Activated T-cell treated with anti-CD3 and anti-CD28 coated beads, Interleukin-2, amount 50 U/mL, for 24 hours (primary cell): Measurements from ENCODE around the gene FAM3B.

ENCODE experiments used
- DNase-seq: peaks from one replicate; pipeline ENCODE4 v3.0.0-alpha.2; 2020
- H3K27ac Mint-ChIP-seq: 2 replicates; pipeline ENCODE4 v1.8.0; 2020; ENCODE audit warnings: mild to moderate bottlenecking, mixed read lengths
- H3K27me3 Mint-ChIP-seq: 2 replicates; pipeline ENCODE4 v1.8.0; 2020; ENCODE audit warnings: mixed read lengths
- H3K36me3 Mint-ChIP-seq: 2 replicates; pipeline ENCODE4 v1.8.0; 2020; ENCODE audit warnings: low read depth, mixed read lengths
- H3K4me1 Mint-ChIP-seq: 2 replicates; pipeline ENCODE4 v1.8.0; 2020; ENCODE audit warnings: low read depth, mixed read lengths
- H3K4me3 Mint-ChIP-seq: 2 replicates; pipeline ENCODE4 v1.8.0; 2020; ENCODE audit warnings: mild to moderate bottlenecking, moderate library complexity, mixed read lengths
- H3K9me3 Mint-ChIP-seq: 2 replicates; pipeline ENCODE4 v1.8.0; 2020; ENCODE audit warnings: mixed read lengths

FAM3B gene, protein sequence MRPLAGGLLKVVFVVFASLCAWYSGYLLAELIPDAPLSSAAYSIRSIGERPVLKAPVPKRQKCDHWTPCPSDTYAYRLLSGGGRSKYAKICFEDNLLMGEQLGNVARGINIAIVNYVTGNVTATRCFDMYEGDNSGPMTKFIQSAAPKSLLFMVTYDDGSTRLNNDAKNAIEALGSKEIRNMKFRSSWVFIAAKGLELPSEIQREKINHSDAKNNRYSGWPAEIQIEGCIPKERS

GRCh38 chr21:41316200-41317062, at the start of gene FAM3B:
FAM3B (plus strand) TSS chr21:41316801; CDS start chr21:41316880, 79 bp downstream.
- H3K4me3 Mint-ChIP-seq = no peak within 1 kb of the TSS
- no peak within 1 kb of the TSS for H3K27ac Mint-ChIP-seq
- H3K27me3 Mint-ChIP-seq = peaks cover 59% of the 10 kb centered on the region
- H3K9me3 Mint-ChIP-seq = no peaks in the 10 kb centered on the region
- peaks cover 10% of the 10 kb centered on the region for H3K4me1 Mint-ChIP-seq
- no peak for DNase-seq
- H3K36me3 Mint-ChIP-seq = no peaks in the 10 kb centered on the region

DNA sequence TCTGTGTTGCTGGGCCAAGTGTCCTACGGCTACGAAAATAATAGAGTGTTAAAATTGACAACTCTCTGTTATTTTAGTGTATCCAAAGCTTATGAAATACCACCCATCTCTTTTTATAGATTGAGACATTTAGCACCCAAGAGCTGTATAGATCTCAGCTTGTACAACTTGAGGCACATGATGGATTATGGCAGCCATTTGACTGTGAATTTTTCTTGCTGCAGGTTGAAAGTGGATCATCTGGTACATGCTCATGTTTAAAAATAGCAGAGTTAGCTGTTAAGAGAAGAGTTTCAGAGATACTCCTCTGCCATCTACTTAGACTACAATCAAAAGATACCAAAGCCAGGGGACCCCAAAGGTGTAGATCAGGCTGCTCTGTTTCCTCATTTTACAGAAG, 49.3 kb upstream of the FAM3B start:
- no peaks in the 10 kb centered on the region for H3K36me3 Mint-ChIP-seq
- H3K4me3 Mint-ChIP-seq = no peak overlapping the region
- peaks cover 28% of the 10 kb centered on the region for H3K27me3 Mint-ChIP-seq

DNA sequence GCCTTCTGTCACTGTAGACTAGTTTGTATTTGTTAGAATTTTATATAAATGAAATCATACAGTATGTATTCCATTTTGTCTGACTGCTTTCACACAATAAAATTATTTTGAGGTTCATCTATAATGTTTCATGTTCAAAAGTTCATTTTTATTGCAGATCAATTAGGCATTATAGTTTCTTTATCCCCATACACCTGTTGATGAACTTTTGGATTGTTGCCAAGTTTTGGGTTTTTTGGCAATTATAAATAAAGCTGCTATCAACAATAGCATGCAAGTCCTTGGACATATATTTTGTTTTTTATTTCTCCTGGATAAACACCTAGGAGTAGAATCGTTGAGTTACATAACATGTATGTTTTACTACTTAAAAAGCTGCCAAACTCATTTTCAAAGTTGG, 47.1 kb upstream of the FAM3B start:
- Mint-ChIP-seq H3K27ac (no peak overlapping the region), H3K36me3 (no peaks in the 10 kb centered on the region), H3K4me3 (no peak overlapping the region), H3K4me1 (no peaks in the 10 kb centered on the region), H3K27me3 (peaks cover 25% of the 10 kb centered on the region), H3K9me3 (peaks cover 20% of the 10 kb centered on the region)
- DNase-seq = no peak

More for the DNA sequence above, 49.3 kb upstream of the FAM3B start:
- no peak overlapping the region for H3K27ac Mint-ChIP-seq
- DNase-seq = no peak
- H3K9me3 Mint-ChIP-seq = peaks cover 17% of the 10 kb centered on the region
- no peaks in the 10 kb centered on the region for H3K4me1 Mint-ChIP-seq

DNA sequence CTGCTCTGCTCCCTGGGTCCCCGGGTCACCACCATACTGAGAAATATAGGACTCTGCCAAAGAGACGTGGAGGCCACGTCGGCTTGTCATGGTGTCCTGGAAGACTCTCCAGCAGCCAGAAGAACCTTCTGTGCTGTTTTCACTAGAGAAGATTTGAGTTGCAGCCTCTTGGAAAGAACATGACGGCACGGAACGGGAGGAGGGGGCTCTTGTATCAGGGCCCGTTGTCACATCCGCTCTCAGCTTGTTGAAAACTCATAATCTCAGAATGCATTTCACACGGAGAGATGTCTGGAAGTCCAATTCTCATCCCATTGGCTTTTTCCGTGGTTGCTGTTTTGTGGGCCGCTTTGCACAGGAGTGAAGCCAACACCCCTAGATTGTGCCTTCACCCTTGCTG, 39.4 kb upstream of the FAM3B start:
- H3K9me3 Mint-ChIP-seq = peaks cover 8% of the 10 kb centered on the region
- no peak for DNase-seq
- no peaks in the 10 kb centered on the region for H3K36me3 Mint-ChIP-seq
- H3K27me3 Mint-ChIP-seq = peaks cover 48% of the 10 kb centered on the region
- no peak overlapping the region for H3K4me3 Mint-ChIP-seq
- no peak overlapping the region for H3K27ac Mint-ChIP-seq
- H3K4me1 Mint-ChIP-seq = no peaks in the 10 kb centered on the region

- Mint-ChIP-seq H3K27me3 (peaks cover 54% of the 10 kb centered on the region), H3K36me3 (no peaks in the 10 kb centered on the region), H3K9me3 (peaks cover 2% of the 10 kb centered on the region), H3K4me1 (no peaks in the 10 kb centered on the region), H3K4me3 (no peak overlapping the region), H3K27ac (no peak overlapping the region)
- no peak for DNase-seq
These were observed 38.8 kb upstream of the FAM3B start for GRCh38 chr21:41277846-41278245.

DNA sequence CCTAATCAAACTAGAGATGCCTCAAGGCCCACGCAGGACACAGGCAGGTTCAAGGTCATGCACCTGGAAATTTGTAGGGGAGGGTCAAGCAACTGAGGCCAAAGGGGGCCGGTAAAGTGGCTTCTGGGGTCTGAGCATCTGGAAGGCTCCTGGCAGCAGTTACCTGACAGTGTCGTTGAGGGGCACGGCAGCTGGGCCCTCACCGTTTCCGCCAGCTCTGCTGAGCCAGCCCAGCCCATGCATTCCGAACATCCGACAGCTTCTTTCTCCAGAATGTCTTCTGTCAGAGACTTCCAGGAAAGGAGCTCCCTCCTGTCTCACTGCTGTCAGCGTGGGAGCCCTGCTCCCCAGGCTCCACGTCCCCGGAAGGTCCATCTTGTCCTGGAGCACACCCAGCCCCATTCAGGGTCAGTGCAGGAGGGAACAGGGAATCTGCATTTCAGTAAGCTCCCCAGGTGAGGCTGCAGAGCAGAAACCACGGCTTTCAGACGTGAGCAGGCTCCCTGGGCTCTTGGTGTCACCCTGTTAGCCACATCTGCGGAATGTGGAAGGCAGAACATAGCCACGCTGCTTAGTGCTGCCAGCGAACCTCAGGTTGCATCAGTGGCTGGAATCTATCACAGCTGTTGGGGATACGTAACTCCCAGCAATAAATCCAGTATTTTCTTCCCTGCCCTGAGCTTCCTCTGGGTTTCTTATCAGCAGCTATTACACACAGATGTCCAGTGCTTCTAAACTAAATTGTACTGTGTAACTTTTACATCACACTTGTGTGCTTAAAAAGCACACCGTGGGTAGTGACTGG, 36.3 kb upstream of the FAM3B start:
- Mint-ChIP-seq H3K9me3 (no peaks in the 10 kb centered on the region), H3K27ac (no peak overlapping the region), H3K27me3 (peaks cover 47% of the 10 kb centered on the region), H3K4me3 (no peak overlapping the region), H3K36me3 (no peaks in the 10 kb centered on the region), H3K4me1 (no peaks in the 10 kb centered on the region)
- DNase-seq = no peak

DNA sequence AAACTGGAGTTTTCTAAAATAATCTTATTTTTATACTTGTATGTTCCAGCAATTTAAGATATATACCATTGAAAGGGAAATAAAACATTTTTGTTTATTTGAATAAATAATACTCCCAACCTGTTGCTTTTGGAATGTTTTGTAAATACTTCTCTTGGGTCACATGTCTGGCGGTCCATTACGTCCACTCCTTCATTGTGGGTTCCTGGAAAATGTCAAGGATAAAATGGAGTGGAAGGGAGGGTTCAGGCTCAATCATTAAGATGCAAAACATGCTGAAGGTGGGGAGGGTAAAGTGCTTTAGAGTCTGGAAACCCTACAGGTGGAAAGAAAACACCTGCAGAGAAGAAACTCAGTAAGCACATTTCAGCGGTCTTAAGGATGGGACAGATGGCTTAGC, 34.2 kb upstream of the FAM3B start:
- no peaks in the 10 kb centered on the region for H3K4me1 Mint-ChIP-seq
- no peak overlapping the region for H3K4me3 Mint-ChIP-seq
- no peaks in the 10 kb centered on the region for H3K36me3 Mint-ChIP-seq
- no peak for DNase-seq
- H3K9me3 Mint-ChIP-seq = no peaks in the 10 kb centered on the region
- H3K27me3 Mint-ChIP-seq = peaks cover 32% of the 10 kb centered on the region
- no peak overlapping the region for H3K27ac Mint-ChIP-seq

DNA sequence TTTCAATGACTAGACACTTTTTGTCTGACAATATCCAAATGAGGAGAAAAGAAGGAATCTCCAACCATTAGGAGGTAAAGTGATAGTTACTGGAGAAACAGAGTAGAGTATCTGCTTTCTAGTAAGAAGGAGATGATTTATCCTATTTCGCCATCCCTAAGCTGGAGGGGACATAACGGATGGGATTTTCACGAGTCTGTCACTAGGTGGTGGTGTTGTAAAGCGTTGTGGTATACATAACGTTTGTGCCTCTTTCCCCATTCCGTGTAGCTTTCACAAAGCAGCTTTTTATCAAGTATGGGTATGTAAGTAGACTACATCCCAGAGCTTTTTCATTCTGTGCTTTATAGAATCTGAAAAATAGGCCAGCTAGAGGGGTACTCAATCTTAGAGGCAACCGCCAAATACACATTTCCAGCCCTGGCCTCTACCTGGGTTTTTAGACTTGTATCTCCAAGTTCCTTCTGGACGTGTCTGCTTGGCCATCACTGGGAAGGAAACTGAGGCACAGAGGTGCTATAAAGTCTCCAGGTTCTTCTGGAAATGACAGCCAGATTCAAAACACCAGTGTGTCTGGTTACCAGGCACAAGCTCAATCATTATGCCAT, 33.3 kb upstream of the FAM3B start:
- no peak for DNase-seq
- Mint-ChIP-seq H3K27ac (no peak overlapping the region), H3K4me1 (no peaks in the 10 kb centered on the region), H3K27me3 (peaks cover 28% of the 10 kb centered on the region), H3K9me3 (no peaks in the 10 kb centered on the region), H3K36me3 (no peaks in the 10 kb centered on the region), H3K4me3 (no peak overlapping the region)

GRCh38 chr21:41289431-41289830, 27.2 kb upstream of the FAM3B start:
- Mint-ChIP-seq H3K27ac (no peak overlapping the region), H3K9me3 (no peaks in the 10 kb centered on the region), H3K36me3 (no peaks in the 10 kb centered on the region), H3K27me3 (peaks cover 19% of the 10 kb centered on the region), H3K4me1 (peaks cover 7% of the 10 kb centered on the region), H3K4me3 (no peak overlapping the region)
- DNase-seq = no peak

GRCh38 chr21:41290106-41290799, 26.3 kb upstream of the FAM3B start:
- no peaks in the 10 kb centered on the region for H3K36me3 Mint-ChIP-seq
- DNase-seq = no peak
- H3K9me3 Mint-ChIP-seq = no peaks in the 10 kb centered on the region
- peaks cover 7% of the 10 kb centered on the region for H3K4me1 Mint-ChIP-seq
- no peak overlapping the region for H3K27ac Mint-ChIP-seq
- peaks cover 25% of the 10 kb centered on the region for H3K27me3 Mint-ChIP-seq
- H3K4me3 Mint-ChIP-seq = no peak overlapping the region

DNA sequence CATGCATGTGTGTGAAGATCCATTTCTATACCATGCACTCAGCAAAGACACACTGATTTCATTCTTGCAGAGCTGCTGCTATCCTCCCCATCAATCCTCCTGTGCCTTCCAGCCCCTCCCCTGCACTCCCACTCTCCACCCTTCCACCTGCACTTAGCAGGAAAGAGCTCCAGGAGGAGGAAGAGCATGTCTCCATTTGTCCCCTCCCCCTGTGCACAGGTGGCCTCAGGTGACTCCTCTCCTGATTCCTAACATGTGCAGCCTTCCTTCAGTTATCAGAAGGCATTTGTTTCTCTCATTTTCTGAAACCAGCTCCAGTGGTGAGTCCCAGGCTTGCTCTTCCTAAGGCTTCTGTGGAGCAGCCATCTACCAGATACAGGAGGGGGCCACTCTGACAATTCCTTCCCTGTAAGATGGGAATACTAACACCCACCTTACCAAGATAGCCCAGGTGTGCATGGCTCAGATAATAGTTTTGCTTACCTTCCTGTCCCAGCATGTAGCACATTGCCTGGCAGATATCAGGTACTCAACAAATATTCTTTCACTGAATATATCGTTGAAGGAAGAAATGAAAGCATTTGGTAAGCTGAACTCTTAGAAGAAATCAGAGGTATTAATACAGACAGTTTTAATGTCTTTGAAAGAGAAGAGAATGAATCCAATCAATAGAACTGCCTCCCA, 21.9 kb upstream of the FAM3B start:
- H3K36me3 Mint-ChIP-seq = no peaks in the 10 kb centered on the region
- no peak overlapping the region for H3K4me3 Mint-ChIP-seq
- no peak for DNase-seq
- peaks cover 7% of the 10 kb centered on the region for H3K4me1 Mint-ChIP-seq
- no peak overlapping the region for H3K27ac Mint-ChIP-seq
- H3K9me3 Mint-ChIP-seq = no peaks in the 10 kb centered on the region
- peaks cover 49% of the 10 kb centered on the region for H3K27me3 Mint-ChIP-seq

GRCh38 chr21:41295721-41296254, 20.8 kb upstream of the FAM3B start:
- Mint-ChIP-seq H3K4me3 (no peak overlapping the region), H3K4me1 (peaks cover 7% of the 10 kb centered on the region), H3K9me3 (no peaks in the 10 kb centered on the region), H3K36me3 (no peaks in the 10 kb centered on the region), H3K27ac (no peak overlapping the region), H3K27me3 (peaks cover 49% of the 10 kb centered on the region)
- DNase-seq = no peak

DNA sequence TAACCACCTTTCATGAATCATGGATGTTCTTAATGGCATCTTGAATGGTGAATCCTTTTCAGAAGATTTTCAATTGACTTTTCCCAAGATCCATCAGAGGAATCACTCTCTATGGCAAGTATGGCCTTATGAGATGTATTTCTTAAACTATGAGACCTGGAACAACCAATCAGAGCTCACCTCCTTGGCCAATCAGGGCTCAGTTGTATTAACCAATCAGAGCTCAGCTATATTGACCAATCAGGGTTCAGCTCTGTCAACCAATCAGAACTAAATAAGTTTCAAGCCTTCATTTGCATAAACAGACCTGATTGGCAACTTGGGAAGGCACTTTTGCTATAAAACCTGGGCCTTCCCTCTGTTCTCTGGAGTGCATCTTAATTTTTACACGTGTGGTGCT, 13.6 kb upstream of the FAM3B start:
- H3K4me1 Mint-ChIP-seq = no peaks in the 10 kb centered on the region
- peaks cover 15% of the 10 kb centered on the region for H3K27me3 Mint-ChIP-seq
- H3K36me3 Mint-ChIP-seq = no peaks in the 10 kb centered on the region
- H3K9me3 Mint-ChIP-seq = no peaks in the 10 kb centered on the region
- H3K4me3 Mint-ChIP-seq = no peak overlapping the region
- H3K27ac Mint-ChIP-seq = no peak overlapping the region
- no peak for DNase-seq
